DMS153 treated with DMSO at 0.1 percent for 48 hours (cell line): Measurements from ENCODE around the gene LRCOL1.

Source experiments
- DNase-seq: peaks from one replicate; lab custom pipeline; 2025; ENCODE audit not compliant: unreplicated experiment; lab: John Stamatoyannopoulos, UW

The LRCOL1 gene

GRCh38 chr12:132637811-132638210, 27.4 kb upstream of the LRCOL1 start:
- no peak for DNase-seq

- no peak for DNase-seq
Observed at GRCh38 chr12:132635076-132635955, 24.9 kb upstream of the LRCOL1 start.

- DNase-seq, result no peak
Observed at GRCh38 chr12:132634411-132634990, 24.1 kb upstream of the LRCOL1 start.

- no peak for DNase-seq
Observed at GRCh38 chr12:132633901-132634300, 23.5 kb upstream of the LRCOL1 start.

GRCh38 chr12:132633398-132633797, 23.0 kb upstream of the LRCOL1 start:
- no peak for DNase-seq

- DNase-seq, result no peak
Observed at GRCh38 chr12:132632521-132633228, 22.3 kb upstream of the LRCOL1 start.

- no peak for DNase-seq
Observed at GRCh38 chr12:132631666-132632065, 21.3 kb upstream of the LRCOL1 start.

GRCh38 chr12:132630672-132631071, 20.3 kb upstream of the LRCOL1 start:
- no peak for DNase-seq

GRCh38 chr12:132629330-132629729, 18.9 kb upstream of the LRCOL1 start:
- DNase-seq, result no peak

- DNase-seq, result no peak
Observed at GRCh38 chr12:132625731-132626430, 15.5 kb upstream of the LRCOL1 start.

- no peak for DNase-seq
Observed at GRCh38 chr12:132624910-132625630, 14.7 kb upstream of the LRCOL1 start.

- DNase-seq, result no peak
Observed at GRCh38 chr12:132624186-132624855, 13.9 kb upstream of the LRCOL1 start.

GRCh38 chr12:132623072-132623869, 12.9 kb upstream of the LRCOL1 start:
- no peak for DNase-seq

GRCh38 chr12:132622437-132623071, 12.2 kb upstream of the LRCOL1 start:
- no peak for DNase-seq

GRCh38 chr12:132621657-132622435, 11.5 kb upstream of the LRCOL1 start:
- no peak for DNase-seq

GRCh38 chr12:132620899-132621656, 10.7 kb upstream of the LRCOL1 start:
- no peak for DNase-seq
